ENCODE measurements around the gene HRH3.

DNA sequence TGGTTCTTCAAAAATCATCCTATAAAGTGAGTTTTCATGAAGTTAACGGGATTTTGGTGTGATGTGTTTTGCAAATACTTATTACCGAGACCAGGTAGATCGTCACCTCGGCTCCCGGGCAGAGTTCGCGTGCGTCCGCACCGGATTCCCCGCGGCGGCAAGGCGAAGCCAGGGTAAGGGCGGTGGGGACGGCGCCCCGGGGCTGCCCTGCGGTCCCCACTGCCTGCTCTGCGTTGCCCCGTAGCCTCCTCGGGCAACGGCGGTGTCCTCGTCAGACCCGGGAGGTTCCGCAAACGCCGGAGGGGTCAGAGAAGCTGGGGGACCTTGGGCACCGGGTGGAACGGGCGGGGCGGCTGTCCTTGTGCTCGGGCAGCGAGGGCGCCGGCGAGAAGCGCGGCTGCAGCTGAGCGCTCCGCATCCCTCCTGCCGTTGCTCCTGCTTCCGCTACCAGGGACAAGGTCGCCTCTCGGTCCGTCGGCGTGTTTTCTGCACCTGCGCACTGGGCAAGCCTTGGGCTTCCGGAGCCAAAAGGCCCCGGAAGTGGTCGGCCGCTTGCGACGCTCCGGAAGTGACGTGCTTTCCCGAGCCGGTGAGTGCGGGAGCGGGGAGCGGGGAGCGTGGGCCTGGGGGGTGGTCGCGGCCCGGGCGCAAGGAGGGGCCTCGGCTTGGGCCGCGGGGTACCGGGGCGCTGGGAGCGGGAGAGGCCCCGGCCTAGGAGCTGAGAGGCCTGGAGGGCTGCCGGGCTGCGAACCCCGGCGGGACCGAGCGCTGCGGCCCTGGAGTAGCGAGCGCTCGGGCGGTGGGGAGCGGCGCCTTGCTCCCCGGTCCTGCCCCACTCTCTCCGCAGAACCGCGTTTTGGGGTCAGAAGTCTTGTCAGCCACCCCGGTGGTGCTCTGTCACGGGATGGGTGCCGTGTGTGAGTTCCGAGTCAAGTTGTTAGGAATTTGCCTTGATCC lies 37.3 kb downstream of the HRH3 start, which contains the start of gene MTG2:
- TF ChIP-seq, protein P1, sequence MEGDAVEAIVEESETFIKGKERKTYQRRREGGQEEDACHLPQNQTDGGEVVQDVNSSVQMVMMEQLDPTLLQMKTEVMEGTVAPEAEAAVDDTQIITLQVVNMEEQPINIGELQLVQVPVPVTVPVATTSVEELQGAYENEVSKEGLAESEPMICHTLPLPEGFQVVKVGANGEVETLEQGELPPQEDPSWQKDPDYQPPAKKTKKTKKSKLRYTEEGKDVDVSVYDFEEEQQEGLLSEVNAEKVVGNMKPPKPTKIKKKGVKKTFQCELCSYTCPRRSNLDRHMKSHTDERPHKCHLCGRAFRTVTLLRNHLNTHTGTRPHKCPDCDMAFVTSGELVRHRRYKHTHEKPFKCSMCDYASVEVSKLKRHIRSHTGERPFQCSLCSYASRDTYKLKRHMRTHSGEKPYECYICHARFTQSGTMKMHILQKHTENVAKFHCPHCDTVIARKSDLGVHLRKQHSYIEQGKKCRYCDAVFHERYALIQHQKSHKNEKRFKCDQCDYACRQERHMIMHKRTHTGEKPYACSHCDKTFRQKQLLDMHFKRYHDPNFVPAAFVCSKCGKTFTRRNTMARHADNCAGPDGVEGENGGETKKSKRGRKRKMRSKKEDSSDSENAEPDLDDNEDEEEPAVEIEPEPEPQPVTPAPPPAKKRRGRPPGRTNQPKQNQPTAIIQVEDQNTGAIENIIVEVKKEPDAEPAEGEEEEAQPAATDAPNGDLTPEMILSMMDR (IDR thresholded peaks at IDR 0.05), result no peak
- TF ChIP-seq POLR2AphosphoS5 (IDR thresholded peaks at IDR 0.05), result peak; percentile 38 to 76 (median 69)
- peak; percentile 11 to 74 for TF ChIP-seq POLR2A (IDR thresholded peaks at IDR 0.05)

Measured in suprapubic skin (tissue), 4 donors.